Tibial artery (tissue), 4 donors: ENCODE measurements around the gene CACNB3.

Experiments
- DNase-seq, 2 donors: peaks; one replicate each; pipeline ENCODE4 v3.0.0-alpha.2; 2019
- H3K27ac ChIP-seq, 2 donors: fragments of 200-600 bp; sonication (generic) in 1 of 2; 1 replicate in 1 of 2; 2 replicates in 1 of 2; pipeline ENCODE4 v1.5.1; 2018 to 2019; ENCODE audit warnings: mild to moderate bottlenecking in 1 of 2
- H3K27me3 ChIP-seq, 2 donors: fragments of 200-600 bp; sonication (generic) in 1 of 2; one replicate each; pipeline versions ENCODE4 v1.5.1 to v1.6.0; 2016 to 2019
- H3K36me3 ChIP-seq, 3 donors: fragments of 200-600 bp; sonication (generic) in 2 of 3; one replicate each; pipeline ENCODE4 v1.5.1; 2016 to 2019; ENCODE audit warnings: mild to moderate bottlenecking in 2 of 3
- H3K4me1 ChIP-seq, 4 donors: fragments of 200-600 bp; sonication (generic) in 2 of 4; 1 replicate in 3 of 4; 2 replicates in 1 of 4; pipeline ENCODE4 v1.5.1; 2016 to 2019
- H3K4me3 ChIP-seq, 2 donors: fragments of 200-600 bp; sonication (generic) in 1 of 2; 1 replicate in 1 of 2; 2 replicates in 1 of 2; pipeline ENCODE4 v1.5.1; 2018 to 2019; ENCODE audit warnings: mild to moderate bottlenecking in 2 of 2
- H3K9me3 ChIP-seq, 3 donors: fragments of 200-600 bp; sonication (generic) in 1 of 3; one replicate each; pipeline ENCODE4 v1.5.1; 2016 to 2019
- intact Hi-C: fragments of 100-400 bp; cut with DNase I; formaldehyde crosslinking; loops from one replicate; pipeline ENCODE4 v1.15.0; 2023; ENCODE audit warnings: low total_unique reads
- TF ChIP-seq, protein P1 (sequence below), 2 experiments: fragments of 200-600 bp in 1 of 2; fragments of 450-650 bp in 1 of 2; IDR thresholded peaks; one replicate each; pipeline ENCODE4 v1.5.1; 2017 to 2019; ENCODE audit warnings: antibody characterized with exemption in 2 of 2, mild to moderate bottlenecking in 1 of 2, moderate library complexity in 1 of 2

Gene CACNB3

GRCh38 chr12:48815126-48816110 is 2.9 kb upstream of the CACNB3 start:
- Histone ChIP-seq H3K27ac (peak overlapping the region; percentile 82 to 95), H3K9me3 (no peaks in the 10 kb centered on the region), H3K4me3 (peak overlapping the region; percentile 85 to 87), H3K4me1 (peaks cover 0 to 48% (median 29%) of the 10 kb centered on the region in 4 donors), H3K36me3 (no peaks in the 10 kb centered on the region), H3K27me3 (no peaks in the 10 kb centered on the region)
- intact Hi-C loops = no loop called here
- TF ChIP-seq, protein P1, sequence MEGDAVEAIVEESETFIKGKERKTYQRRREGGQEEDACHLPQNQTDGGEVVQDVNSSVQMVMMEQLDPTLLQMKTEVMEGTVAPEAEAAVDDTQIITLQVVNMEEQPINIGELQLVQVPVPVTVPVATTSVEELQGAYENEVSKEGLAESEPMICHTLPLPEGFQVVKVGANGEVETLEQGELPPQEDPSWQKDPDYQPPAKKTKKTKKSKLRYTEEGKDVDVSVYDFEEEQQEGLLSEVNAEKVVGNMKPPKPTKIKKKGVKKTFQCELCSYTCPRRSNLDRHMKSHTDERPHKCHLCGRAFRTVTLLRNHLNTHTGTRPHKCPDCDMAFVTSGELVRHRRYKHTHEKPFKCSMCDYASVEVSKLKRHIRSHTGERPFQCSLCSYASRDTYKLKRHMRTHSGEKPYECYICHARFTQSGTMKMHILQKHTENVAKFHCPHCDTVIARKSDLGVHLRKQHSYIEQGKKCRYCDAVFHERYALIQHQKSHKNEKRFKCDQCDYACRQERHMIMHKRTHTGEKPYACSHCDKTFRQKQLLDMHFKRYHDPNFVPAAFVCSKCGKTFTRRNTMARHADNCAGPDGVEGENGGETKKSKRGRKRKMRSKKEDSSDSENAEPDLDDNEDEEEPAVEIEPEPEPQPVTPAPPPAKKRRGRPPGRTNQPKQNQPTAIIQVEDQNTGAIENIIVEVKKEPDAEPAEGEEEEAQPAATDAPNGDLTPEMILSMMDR (IDR thresholded peaks at IDR 0.05) = no peak
- DNase-seq = peak; percentile 84 to 91

DNA sequence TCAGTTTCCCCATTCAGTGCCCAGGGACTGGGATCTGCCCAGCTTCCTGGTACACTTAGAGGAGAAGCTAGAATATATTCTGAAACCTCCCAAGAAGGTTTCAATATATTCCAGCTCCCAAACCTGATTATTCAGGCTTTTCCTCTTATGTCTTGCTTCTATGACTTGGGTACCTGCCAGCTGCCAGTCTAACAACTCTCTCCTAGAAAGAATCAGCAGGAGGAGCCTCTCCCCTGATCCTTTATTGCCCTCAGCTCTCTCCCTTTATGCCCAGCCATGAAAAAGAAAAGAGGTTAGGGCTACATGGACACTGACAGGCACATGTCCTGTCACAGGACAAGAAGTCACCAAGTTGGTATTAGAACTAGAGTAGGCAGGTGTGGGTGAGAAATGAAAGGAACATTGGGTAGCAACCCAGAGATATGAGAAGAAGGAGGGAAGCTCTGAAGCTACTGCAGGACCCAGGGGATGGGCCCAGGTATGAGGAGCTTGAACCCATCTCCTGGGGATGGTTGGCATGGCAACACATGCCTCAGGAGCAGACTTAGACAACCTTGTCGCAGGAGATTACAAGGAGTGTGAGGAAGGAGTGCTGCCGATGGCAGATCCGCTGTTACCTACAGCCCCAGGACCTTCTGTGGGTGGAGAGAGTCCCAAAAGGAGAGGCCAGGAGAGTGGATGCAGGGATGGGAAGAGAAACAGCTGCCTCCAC is 2.0 kb upstream of the CACNB3 start:
- Histone ChIP-seq H3K27me3 (no peaks in the 10 kb centered on the region), H3K4me1 (peaks cover 0 to 43% (median 29%) of the 10 kb centered on the region in 4 donors), H3K9me3 (no peaks in the 10 kb centered on the region), H3K4me3 (peak overlapping the region; percentile 85 to 87), H3K36me3 (no peaks in the 10 kb centered on the region), H3K27ac (peak overlapping the region; percentile 82 to 95)
- no peak for DNase-seq
- TF ChIP-seq, protein P1 (IDR thresholded peaks at IDR 0.05) = no peak
- intact Hi-C loops = no loop called here

DNA sequence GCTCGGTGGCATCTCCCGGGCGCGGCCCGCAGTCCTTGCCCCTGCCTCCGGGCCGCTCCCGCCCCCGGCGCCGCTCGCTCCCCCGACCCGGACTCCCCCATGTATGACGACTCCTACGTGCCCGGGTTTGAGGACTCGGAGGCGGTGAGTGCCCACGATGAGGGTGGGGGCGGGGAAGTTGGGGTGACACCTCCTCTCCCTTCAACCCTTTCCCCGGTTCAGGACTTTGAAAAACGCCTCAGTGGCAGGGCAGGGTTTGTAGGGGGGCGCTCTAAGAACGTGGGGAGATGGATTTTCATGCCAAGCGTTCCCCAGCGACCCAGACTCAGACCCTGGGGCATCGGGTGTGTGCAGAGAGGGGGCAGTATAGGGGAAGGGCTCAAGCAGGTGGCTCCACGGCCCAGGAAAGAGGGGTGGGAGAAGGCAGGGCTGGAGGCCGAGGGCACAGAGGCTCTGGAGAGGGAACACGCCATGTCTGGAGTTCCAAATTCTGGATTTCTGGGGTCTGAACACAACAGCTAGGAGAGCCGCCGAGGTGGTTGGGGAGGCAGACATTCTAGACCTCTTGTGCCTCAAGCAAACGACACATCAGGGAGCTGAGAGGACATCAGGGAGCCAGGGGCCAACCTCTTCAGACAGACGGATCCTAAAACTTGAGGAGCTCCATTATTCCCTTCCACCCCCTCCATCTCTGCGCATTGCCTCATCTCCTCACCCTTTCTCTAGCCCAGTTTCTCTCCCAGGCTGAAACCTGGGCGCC is 715 bp downstream of the CACNB3 start:
- Histone ChIP-seq H3K4me3 (peak overlapping the region; percentile 55 to 76), H3K27ac (peak overlapping the region; percentile 12 to 68), H3K27me3 (no peaks in the 10 kb centered on the region), H3K36me3 (peaks cover 0 to 9% (median 1%) of the 10 kb centered on the region in 3 donors), H3K4me1 (peaks cover 0 to 32% (median 25%) of the 10 kb centered on the region in 4 donors), H3K9me3 (no peaks in the 10 kb centered on the region)
- intact Hi-C loops = no loop called here
- TF ChIP-seq, protein P1 (IDR thresholded peaks at IDR 0.05) = no peak
- no peak for DNase-seq

DNA sequence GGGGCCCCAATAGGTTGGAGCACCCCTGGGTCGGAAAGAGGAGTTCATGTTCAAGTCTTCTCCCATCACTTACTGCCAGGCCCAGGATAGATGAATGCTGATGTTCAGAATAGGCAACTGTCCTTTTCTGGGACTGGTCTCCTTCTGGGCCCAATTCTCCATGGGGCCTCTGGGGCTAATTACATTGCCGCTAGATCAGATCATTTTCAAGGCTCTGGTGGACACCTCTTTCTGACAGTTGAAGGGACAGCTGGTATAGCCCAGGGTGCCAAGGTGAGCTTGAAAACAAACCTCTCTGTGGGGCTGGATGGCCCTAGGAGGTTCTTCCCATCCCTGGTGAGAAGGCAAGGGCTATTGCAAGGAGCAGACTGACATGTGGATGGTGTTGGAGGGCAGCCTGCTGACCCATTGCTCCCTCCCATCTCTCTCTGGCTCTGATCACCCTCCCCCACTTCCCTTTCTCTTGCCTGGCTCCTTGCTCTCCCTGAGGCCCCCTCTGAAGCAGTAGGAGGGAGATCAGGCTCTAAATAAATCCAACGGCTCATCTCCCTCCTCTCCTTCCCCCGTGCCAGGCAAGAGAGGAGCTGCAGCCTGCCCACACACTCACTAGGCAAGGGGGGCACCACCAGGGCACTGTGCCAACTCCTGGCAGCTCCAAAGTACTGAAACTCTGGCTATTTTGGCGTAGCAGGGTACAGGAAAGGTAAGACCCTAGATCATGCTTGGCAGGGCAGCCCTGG is 1.9 kb downstream of the CACNB3 start:
- H3K4me1 ChIP-seq = peaks cover 0 to 27% (median 22%) of the 10 kb centered on the region in 4 donors
- H3K27ac ChIP-seq = no peak overlapping the region
- intact Hi-C loops = no loop called here
- TF ChIP-seq, protein P1 (IDR thresholded peaks at IDR 0.05) = no peak
- no peak for DNase-seq
- no peaks in the 10 kb centered on the region for H3K27me3 ChIP-seq
- no peak overlapping the region for H3K4me3 ChIP-seq
- H3K9me3 ChIP-seq = no peaks in the 10 kb centered on the region
- H3K36me3 ChIP-seq = peaks cover 0 to 21% (median 4%) of the 10 kb centered on the region in 3 donors
